MCF 10A (cell line): ENCODE measurements around the gene USH1C. TPM values are rescaled to one million over a fixed set of nuclear protein-coding genes. Genes with fewer than 3 reads are reported as not detected.

Source experiments
- BruUV-seq: library from RNA; stranded (reverse); fragments of 400-500 nt; replicated peaks from 2 replicates; lab custom pipeline; 2021; lab: Mats Ljungman, UMichigan
- CTCF ChIA-PET: fragments of 300-600 bp; sonication (Branson Sonifier 250); formaldehyde crosslinking; extraction: SDS; loops from one replicate; lab custom pipeline; 2021; ENCODE audit warnings: antibody characterized with exemption, inconsistent platforms; lab: Yijun Ruan, JAX
- POLR2A ChIA-PET: fragments of 300-600, 350-650 bp; sonication (Branson Sonifier 250); formaldehyde crosslinking; extraction: SDS; loops from one replicate; lab custom pipeline; 2020; ENCODE audit warnings: antibody characterized with exemption, inconsistent platforms; lab: Yijun Ruan, JAX
- DNase-seq: peaks from one replicate; pipeline ENCODE4 v3.0.0-alpha.2; 2018; ENCODE audit not compliant: unreplicated experiment
- H3K27ac Mint-ChIP-seq: one replicate; pipeline ENCODE4 v1.8.0; 2022; ENCODE audit warnings: mild to moderate bottlenecking, low read depth, mixed read lengths; ENCODE audit not compliant: unreplicated experiment
- H3K27me3 Mint-ChIP-seq: one replicate; pipeline ENCODE4 v1.8.0; 2022; ENCODE audit warnings: mixed read lengths; ENCODE audit not compliant: insufficient read depth, unreplicated experiment
- H3K36me3 Mint-ChIP-seq: one replicate; pipeline ENCODE4 v1.8.0; 2022; ENCODE audit warnings: mild to moderate bottlenecking, moderate library complexity, mixed read lengths; ENCODE audit not compliant: insufficient read depth, unreplicated experiment
- H3K4me1 Mint-ChIP-seq: one replicate; pipeline ENCODE4 v1.8.0; 2022; ENCODE audit warnings: mixed read lengths; ENCODE audit not compliant: insufficient read depth, unreplicated experiment
- H3K4me3 Mint-ChIP-seq: one replicate; pipeline ENCODE4 v1.8.0; 2022; ENCODE audit warnings: mild to moderate bottlenecking, moderate library complexity, mixed read lengths; ENCODE audit not compliant: unreplicated experiment
- H3K9me3 Mint-ChIP-seq: one replicate; pipeline ENCODE4 v1.8.0; 2022; ENCODE audit warnings: mixed read lengths; ENCODE audit not compliant: unreplicated experiment
- intact Hi-C: fragments of 100-400 bp; cut with micrococcal nuclease; formaldehyde crosslinking; loops from 2 replicates; pipeline ENCODE4 v1.14.1; 2022
- total RNA-seq: library from RNA; stranded (reverse); gene quantifications from 2 replicates; pipeline ENCODE4 v1.2.3, GENCODE V29; 2022
- TF ChIP-seq, protein P1 (sequence below): fragments of 200-600 bp; IDR thresholded peaks from one replicate; pipeline ENCODE4 v1.8.0; 2022; ENCODE audit warnings: antibody characterized with exemption, mild to moderate bottlenecking; ENCODE audit not compliant: unreplicated experiment

USH1C gene
- total RNA-seq, 1 experiment from 2014 or later = not detected

DNA sequence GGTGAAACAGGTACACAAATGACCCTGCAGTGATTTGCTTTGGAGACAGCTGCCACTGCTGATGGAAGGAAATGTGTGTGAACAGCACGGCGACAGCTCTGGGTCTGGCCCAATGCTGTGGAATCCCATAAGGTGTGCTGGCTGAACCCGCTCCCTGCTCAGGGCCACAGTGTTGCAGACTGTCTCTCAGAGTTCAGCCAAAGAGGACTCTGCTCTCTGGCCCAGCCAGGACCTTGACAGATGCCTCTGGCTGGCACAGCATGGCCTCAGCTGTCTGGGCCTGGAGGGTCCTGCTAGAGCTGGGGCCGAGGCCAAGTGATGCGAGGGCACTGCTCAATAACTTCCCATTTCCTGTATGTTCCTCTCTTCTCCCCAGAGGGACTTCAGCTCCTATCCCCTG lies 62.3 kb downstream of the USH1C start:
- POLR2A ChIA-PET = interaction anchor here (0.5 to 1.7 kb wide), 2 partner anchors 128 to 404 kb away, joined by 5 read pairs; partner anchors contain the start of gene RPS13
- TF ChIP-seq, protein P1, sequence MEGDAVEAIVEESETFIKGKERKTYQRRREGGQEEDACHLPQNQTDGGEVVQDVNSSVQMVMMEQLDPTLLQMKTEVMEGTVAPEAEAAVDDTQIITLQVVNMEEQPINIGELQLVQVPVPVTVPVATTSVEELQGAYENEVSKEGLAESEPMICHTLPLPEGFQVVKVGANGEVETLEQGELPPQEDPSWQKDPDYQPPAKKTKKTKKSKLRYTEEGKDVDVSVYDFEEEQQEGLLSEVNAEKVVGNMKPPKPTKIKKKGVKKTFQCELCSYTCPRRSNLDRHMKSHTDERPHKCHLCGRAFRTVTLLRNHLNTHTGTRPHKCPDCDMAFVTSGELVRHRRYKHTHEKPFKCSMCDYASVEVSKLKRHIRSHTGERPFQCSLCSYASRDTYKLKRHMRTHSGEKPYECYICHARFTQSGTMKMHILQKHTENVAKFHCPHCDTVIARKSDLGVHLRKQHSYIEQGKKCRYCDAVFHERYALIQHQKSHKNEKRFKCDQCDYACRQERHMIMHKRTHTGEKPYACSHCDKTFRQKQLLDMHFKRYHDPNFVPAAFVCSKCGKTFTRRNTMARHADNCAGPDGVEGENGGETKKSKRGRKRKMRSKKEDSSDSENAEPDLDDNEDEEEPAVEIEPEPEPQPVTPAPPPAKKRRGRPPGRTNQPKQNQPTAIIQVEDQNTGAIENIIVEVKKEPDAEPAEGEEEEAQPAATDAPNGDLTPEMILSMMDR = no peak
- no TSS peak for BruUV-seq

DNA sequence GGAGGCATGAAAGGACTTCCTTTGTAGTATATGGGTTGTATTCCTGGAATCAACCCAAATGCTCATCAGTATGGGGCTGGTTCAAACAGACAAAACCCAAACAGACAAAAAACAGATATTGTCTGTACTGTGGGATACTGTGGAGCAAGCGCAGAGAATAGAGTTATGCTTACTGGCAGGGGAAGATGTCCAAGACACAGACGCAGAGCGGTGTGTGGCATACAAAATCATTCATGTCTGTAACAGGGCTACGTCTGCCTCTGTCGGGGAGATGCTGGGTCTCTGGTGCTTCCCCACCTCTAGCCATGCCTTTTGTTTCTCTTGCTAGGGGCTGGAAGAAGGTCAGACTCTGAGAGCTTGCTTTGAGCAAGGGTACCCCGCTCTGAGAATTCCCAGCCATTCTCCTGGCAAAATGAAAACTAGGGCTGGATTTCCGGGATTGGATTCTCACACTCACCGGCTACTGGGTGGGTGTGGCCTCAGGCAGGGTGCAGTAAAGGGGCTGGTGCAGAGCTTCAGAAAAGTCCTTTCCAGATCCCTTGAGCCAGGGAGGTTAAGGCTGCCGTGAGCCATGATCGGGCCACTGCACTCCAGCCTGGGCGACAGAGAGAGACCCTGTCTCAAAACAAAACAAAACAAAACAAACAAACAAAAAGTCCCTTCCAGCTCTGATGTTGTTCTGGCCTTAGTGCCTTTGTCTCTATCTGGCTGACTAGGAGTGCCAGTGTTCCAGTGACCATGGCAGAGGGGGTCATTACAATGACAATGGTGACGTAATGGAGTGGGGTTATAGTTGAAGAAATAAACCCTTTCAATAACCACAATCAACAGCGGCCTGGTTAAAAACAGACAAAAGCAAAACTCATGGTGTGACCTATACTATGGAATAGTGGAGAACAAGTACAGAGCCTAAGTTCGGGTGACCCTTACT lies 64.7 kb downstream of the USH1C start:
- intact Hi-C loops = loop anchor here (1.0 kb wide), 1 partner anchor 90 kb away; no protein-coding TSS in a partner anchor
- Mint-ChIP-seq H3K4me3 (peak overlapping the region; percentile 35), H3K4me1 (no peaks in the 10 kb centered on the region), H3K27ac (no peak overlapping the region), H3K36me3 (no peaks in the 10 kb centered on the region), H3K27me3 (peaks cover 36% of the 10 kb centered on the region), H3K9me3 (no peaks in the 10 kb centered on the region)
- no TSS peak for BruUV-seq
- ChIA-PET POLR2A (no interaction called here), CTCF (interaction anchor here (0.8 kb wide), 1 partner anchor 38 kb away, joined by 4 read pairs; no protein-coding TSS in a partner anchor)
- peak; percentile 49 for DNase-seq
- TF ChIP-seq, protein P1 = no peak

More for the DNA sequence above, 62.3 kb downstream of the USH1C start:
- Mint-ChIP-seq H3K27me3 (peaks cover 14% of the 10 kb centered on the region), H3K9me3 (no peaks in the 10 kb centered on the region), H3K4me1 (no peaks in the 10 kb centered on the region), H3K27ac (no peak overlapping the region), H3K4me3 (no peak overlapping the region), H3K36me3 (no peaks in the 10 kb centered on the region)
- intact Hi-C loops = no loop called here
- CTCF ChIA-PET = no interaction called here
- no peak for DNase-seq

DNA sequence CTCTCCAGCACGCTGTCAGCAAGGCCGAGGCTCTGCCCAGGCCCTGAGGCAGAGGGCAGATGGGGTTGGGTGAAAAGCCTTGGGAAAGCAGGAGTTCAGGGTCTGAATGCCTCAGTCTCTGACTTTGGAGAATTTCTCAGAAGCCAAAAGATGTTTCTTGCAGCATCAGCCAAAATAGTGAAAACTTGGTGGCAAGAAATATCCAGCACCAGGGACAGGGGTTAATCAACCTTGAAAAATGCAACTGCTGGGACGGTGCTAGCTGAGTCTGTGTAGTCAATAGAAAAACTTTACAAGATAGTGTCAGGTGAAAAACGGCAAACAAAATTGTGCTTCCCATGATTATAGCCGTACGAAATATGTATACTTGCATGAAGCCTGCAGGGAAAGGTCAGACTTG lies 66.1 kb downstream of the USH1C start:
- no TSS peak for BruUV-seq
- no peaks in the 10 kb centered on the region for H3K9me3 Mint-ChIP-seq
- no peaks in the 10 kb centered on the region for H3K36me3 Mint-ChIP-seq
- DNase-seq = no peak
- H3K27ac Mint-ChIP-seq = no peak overlapping the region
- TF ChIP-seq, protein P1 = no peak
- ChIA-PET POLR2A (interaction anchor here (0.7 kb wide), 1 partner anchor 14 kb away, joined by 3 read pairs; no protein-coding TSS in a partner anchor), CTCF (interaction anchor here (0.5 kb wide), 1 partner anchor 117 kb away, joined by 5 read pairs; no protein-coding TSS in a partner anchor)
- peaks cover 51% of the 10 kb centered on the region for H3K27me3 Mint-ChIP-seq
- H3K4me1 Mint-ChIP-seq = no peaks in the 10 kb centered on the region
- no peak overlapping the region for H3K4me3 Mint-ChIP-seq
- intact Hi-C loops = no loop called here

DNA sequence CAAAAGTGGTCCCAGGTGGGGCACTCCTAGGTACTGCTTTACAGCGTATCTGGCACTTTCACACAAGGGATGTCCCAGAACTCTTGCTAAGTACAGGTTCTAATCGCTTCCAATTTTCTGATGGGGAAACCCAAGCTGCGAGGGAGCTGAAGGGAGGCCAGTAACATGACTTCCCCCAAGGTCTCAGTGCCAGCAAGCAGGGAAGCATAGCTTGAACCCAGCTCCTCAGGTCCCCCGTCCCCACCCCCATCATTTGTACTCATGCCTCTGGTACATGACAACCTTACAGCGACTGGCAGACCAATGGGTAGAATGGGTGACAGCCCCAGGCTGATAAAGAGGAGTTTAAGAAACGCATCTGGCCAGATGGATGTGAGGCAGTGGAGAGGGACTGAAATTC lies 66.9 kb downstream of the USH1C start:
- Mint-ChIP-seq H3K27ac (no peak overlapping the region), H3K9me3 (no peaks in the 10 kb centered on the region), H3K4me1 (no peaks in the 10 kb centered on the region), H3K27me3 (peaks cover 58% of the 10 kb centered on the region), H3K4me3 (no peak overlapping the region), H3K36me3 (no peaks in the 10 kb centered on the region)
- BruUV-seq = no TSS peak
- intact Hi-C loops = no loop called here
- POLR2A ChIA-PET = no interaction called here
- CTCF ChIA-PET = interaction anchor here (0.6 kb wide), 1 partner anchor 31 kb away, joined by 3 read pairs; no protein-coding TSS in a partner anchor
- TF ChIP-seq, protein P1 = no peak
- DNase-seq = no peak
